Activated gamma-delta T cell treated with Interleukin-2 at 50 U/mL for 16 hours (primary cell): ENCODE measurements around the gene FAM180B.
A peak's percentile ranks its signal among the peaks of the same experiment; 100 is the strongest.
"Not testable (repeated sequence)": the region's sequence is repeated elsewhere in the genome, so short reads cannot be mapped to it uniquely, and the experiment has no call there.

Source experiments
- DNase-seq: peaks from one replicate; pipeline ENCODE4 v3.0.0-alpha.2; 2020

FAM180B gene

GRCh38 chr11:47586098-47586855 is at the start of gene FAM180B:
TSS of gene FAM180B (plus strand) at chr11:47586678. CDS start at chr11:47586769, 91 bp downstream.
- no peak for DNase-seq

DNA sequence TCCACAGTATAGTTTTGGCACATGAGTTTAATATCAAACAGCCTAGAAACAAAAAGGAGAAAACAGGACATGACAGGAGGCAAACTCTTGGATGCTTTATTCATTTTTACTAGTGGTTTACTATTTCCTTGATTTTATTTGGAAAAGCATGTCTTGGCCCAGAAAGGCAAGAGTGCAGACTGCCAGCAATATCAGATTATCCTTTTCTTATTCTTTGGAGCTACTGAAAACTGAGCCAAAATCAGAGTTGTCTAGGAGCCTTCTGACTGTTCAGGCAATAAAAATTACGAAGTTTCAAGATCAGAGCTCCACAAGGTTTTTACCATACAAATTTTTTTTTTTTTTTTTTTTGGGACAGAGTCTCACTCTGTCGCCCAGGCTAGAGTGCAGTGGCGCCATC is 49.6 kb upstream of the FAM180B start:
- no peak for DNase-seq

DNA sequence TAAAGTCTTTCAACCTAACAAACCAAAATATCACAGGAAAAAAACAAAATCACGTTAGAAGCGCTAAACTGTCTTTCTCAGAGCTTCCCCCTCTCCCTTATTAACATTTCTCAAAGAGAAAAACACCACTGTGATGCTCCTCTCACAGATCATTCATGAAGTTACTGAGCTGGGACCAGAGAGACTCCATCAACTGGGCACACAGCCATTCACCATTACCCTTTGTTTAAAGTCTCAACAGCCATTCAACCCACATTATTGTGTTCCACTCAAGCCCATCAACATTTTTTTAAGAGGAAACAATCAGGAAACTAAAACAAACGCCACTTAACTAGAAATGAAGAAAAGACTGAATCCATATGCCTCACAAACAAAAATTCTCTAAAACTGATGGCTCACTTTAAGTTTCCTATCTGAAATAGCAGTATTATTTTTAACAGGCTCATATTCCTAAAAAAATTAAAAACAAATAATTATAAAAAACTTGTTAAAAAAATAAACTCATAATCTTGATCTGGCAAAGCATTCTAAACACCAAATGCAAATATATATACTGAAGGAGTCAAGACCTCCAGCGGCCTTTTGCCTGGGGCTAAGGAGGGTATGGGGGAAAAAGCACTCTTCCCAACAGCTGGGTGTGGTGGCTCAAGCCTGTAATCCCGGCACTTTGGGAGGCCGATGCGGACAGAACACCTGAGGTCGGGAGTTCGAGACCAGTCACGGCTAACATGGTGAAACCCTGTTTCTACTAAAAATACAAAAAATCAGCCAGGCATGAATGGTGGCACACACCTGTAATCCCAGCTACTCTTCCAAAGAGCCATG is 47.5 kb upstream of the FAM180B start:
- no peak for DNase-seq

- DNase-seq, result no peak
Measured at GRCh38 chr11:47539681-47540039, 46.8 kb upstream of the FAM180B start.

DNA sequence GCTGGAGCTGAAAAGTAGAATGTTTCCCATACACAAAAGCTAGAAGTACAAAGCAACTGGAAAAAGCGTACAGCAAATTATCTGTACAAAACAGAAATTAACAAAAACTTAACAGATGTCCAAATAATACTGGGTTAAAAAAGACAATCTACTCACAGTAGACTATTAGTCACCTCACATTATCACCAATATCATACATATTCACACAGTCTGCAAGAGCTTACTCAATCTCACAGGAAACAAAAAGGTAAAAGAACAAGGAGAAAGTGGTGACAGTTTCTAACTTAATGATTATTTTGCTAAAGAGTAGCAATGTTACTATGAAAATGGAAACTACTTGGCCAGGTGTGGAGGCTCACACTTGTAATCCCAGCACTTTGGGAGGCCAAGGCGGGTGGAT is 45.4 kb upstream of the FAM180B start:
- DNase-seq, result no peak

DNA sequence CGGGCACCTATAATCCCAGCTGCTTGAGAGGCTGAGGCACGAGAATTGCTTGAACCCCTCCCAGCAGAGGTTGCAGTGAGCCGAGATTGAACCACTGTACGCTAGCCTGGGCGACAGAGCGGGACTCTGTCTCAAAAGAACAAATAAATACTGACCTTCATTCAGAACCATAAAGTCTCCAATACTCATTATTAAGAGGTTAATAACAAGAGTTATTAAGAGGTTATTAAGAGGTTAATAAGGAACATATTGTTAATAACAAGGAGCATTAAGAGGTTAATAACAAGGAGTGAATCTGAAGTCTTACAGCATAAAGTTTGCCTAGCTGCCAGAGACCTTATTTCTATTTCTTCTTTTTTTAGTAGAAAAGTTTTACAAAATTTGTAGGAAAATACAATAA is 41.2 kb upstream of the FAM180B start:
- DNase-seq, result no peak

DNA sequence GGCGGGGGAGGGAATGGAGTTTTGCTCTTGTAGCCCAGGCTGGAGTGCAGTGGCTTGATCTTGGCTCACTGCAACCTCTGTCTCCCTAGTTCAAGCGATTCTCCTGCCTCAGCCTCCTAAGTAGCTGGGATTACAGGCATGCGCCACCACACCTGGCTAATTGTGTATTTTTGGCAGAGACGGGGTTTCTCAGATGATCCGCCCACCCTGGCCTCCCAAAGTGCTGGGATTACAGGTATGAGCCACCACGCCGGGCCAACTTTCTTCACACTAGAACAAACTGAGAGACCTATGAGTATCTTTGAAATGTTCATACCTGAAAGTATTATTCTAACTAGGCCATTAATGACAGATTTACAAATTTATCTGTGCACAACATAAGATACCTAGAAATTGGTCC is 40.2 kb upstream of the FAM180B start:
- DNase-seq, result not testable (repeated sequence)

GRCh38 chr11:47550288-47551047 is 36.0 kb upstream of the FAM180B start:
- DNase-seq, result no peak

DNA sequence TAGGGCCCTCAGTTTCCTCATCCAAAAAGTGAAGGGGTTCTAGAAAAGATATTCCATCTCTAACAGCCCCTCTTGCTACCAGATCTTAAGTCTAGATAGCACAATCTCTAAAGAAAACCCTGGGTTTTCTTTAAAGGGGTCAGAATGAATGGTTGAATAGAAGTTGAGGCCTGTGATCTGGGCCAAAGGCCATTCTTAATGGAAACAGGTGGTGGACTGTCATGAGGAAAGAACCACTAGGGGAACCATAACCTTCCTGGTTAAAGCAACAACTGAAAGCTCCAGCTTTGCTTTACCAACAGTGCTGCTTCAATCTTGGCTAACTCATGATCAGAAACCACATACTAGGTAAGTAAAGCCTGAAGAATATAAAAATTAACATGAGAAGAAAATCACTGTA is 35.4 kb upstream of the FAM180B start:
- no peak for DNase-seq

- DNase-seq, result no peak
Measured at GRCh38 chr11:47552056-47552565, 34.4 kb upstream of the FAM180B start.

- DNase-seq, result peak; percentile 92
Measured at GRCh38 chr11:47552566-47553405, 33.7 kb upstream of the FAM180B start, which contains the start of gene CELF1. TSS of gene CELF1 (minus strand) at chr11:47553132. CDS start at chr11:47499523, 53,609 bp downstream.

DNA sequence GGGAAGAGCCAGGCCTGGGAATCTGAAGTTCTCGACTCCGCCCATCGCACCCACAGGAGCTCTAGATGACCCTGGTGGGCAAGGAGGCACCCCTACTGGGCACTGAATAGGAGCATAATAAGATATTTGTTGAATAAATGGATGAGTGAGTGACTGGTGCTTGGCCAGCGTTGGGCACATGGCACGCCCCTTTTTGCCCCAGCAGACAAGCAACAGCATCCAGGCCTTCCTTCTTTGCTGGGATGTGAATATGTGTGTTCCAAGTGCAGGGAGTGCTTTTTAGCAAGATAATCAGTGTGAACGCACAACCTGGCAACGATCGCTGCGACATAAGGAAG is 33.1 kb upstream of the FAM180B start:
- DNase-seq, result no peak

DNA sequence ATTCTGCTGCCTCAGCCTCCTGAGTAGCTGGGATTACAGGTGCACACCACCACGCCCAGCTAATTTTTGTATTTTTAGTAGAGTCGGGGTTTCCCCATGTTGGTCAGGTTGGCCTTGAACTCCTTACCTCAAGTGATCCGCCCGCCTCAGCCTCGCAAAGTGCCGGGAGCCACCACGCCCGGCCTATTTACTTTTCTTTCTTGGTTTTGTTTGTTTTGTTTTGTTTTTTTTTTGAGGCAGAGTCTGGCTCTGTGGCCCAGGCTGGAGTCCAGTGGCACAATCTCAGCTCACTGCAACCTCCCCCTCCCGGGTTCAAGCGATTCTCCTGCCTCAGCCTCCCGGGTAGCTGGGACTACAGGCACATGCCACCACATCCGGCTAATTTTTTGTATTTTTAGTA is 29.5 kb upstream of the FAM180B start:
- DNase-seq, result not testable (repeated sequence)

GRCh38 chr11:47558695-47559094 is 27.8 kb upstream of the FAM180B start:
- no peak for DNase-seq

DNA sequence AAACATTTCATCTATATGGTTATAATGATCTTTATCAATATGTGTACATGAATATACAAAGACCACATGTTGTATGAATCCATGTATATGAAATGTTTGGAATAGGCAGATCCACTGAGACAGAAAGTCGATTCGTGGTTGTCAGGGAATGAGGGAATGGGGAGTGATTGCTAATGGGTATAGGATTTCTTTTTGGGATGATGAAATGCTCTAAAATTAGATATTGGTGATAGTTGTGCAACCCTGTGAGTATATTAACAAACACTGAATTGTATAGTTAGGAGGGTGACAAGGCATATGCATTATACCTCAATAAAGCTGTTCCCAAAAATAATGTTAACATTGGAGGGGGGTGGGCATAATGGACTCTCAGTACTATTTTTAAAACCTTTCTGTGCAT is 26.1 kb upstream of the FAM180B start:
- no peak for DNase-seq

GRCh38 chr11:47562393-47562792 is 24.1 kb upstream of the FAM180B start:
- DNase-seq, result not testable (repeated sequence)

DNA sequence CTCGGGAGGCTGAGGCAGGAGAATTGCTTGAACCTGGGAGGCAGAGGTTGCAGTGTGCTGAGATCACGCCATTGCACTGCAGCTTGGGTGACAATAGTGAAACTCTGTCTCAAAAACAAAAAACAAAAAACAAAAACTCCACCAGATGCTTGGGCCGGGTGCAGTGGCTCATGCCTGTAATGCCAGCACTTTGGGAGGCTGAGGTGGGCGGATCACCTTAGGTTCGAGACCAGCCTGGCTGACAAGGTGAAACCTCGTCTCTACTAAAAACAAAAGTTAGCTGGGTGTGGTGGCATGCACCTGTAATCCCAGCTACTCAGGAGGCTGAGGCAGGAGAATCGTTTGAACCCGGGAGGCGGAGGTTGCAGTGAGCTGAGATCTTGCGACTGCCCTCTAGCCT is 22.1 kb upstream of the FAM180B start:
- not testable (repeated sequence) for DNase-seq

- DNase-seq, result no peak
Measured at GRCh38 chr11:47564933-47565339, 21.5 kb upstream of the FAM180B start.

DNA sequence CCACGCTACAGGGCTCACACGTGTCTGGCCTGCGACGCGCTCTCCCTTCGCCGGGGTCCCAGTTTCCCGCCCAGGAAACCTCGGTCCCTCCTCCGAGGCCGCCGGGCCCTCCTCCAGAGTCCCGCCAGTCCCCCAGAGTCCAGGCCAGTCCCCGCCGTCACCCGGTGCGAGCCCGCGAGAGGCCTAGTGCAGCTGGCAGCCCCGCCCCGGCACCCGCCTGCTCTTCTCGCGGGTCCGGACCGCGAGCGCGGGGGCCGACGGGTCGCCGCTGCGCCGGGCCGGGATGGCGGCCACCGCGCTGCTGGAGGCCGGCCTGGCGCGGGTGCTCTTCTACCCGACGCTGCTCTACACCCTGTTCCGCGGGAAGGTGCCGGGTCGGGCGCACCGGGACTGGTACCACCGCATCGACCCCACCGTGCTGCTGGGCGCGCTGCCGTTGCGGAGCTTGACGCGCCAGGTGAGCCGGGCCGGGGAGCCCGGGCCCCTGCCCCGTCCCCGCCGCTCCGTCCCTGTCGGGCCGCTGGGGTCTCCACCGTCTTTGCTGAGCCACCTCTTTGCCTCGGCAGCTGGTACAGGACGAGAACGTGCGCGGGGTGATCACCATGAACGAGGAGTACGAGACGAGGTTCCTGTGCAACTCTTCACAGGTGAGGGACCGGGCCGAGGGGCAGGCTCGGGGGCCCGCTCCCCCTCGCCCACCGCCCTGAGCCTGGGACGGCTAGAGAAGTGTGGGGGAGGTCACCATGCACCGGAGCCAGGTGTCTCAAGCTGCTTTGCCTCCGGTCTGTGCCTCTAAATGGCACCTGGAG is 20.9 kb upstream of the FAM180B start, which contains the start of gene PTPMT1:
Gene PTPMT1, plus strand, starts transcription at position 260 of the 809 bp plus-strand sequence. Its CDS starts 24 bp downstream, at position 284.
- DNase-seq, result peak; percentile 54

- no peak for DNase-seq
Measured at GRCh38 chr11:47566149-47566698, 20.3 kb upstream of the FAM180B start.

DNA sequence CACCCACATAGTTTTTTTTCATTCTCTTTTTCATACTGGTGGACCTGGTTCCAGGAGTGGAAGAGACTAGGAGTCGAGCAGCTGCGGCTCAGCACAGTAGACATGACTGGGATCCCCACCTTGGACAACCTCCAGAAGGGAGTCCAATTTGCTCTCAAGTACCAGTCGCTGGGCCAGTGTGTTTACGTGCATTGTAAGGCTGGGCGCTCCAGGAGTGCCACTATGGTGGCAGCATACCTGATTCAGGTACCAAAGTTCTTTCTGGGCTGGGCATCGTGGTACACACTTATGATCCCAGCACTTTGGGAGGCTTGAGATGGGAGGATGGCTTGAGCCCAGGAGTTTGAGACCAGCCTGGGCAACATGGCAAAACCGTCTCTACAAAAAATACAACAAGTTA is 16.8 kb upstream of the FAM180B start:
- no peak for DNase-seq
